ENCODE measurements around the gene RASGRF1.

Gene RASGRF1

GRCh38 chr15:79066391-79067071, 24.0 kb downstream of the RASGRF1 start:
- no peak for DNase-seq (ENCODE audit: low spot score)

GRCh38 chr15:79065706-79066376, 24.7 kb downstream of the RASGRF1 start:
- DNase-seq (ENCODE audit: low spot score): no peak

- no peak for DNase-seq (ENCODE audit: low spot score)
Observed at GRCh38 chr15:79065361-79065705, 25.2 kb downstream of the RASGRF1 start.

- DNase-seq (ENCODE audit: low spot score): no peak
Observed at GRCh38 chr15:79064496-79064895, 26.1 kb downstream of the RASGRF1 start.

GRCh38 chr15:79060175-79060574, 30.4 kb downstream of the RASGRF1 start:
- DNase-seq (ENCODE audit: low spot score): no peak

- DNase-seq (ENCODE audit: low spot score): no peak
Observed at GRCh38 chr15:79059081-79059572, 31.5 kb downstream of the RASGRF1 start.

GRCh38 chr15:79058260-79058850, 32.2 kb downstream of the RASGRF1 start:
- no peak for DNase-seq (ENCODE audit: low spot score)

GRCh38 chr15:79057050-79057449, 33.5 kb downstream of the RASGRF1 start:
- DNase-seq (ENCODE audit: low spot score): no peak

GRCh38 chr15:79054350-79054749, 36.2 kb downstream of the RASGRF1 start:
- DNase-seq (ENCODE audit: low spot score): no peak

GRCh38 chr15:79053894-79054293, 36.7 kb downstream of the RASGRF1 start:
- no peak for DNase-seq (ENCODE audit: low spot score)

- DNase-seq (ENCODE audit: low spot score): no peak
Observed at GRCh38 chr15:79051941-79052731, 38.4 kb downstream of the RASGRF1 start.

- no peak for DNase-seq (ENCODE audit: low spot score)
Observed at GRCh38 chr15:79051029-79051428, 39.6 kb downstream of the RASGRF1 start.

GRCh38 chr15:79050341-79050740, 40.2 kb downstream of the RASGRF1 start:
- no peak for DNase-seq (ENCODE audit: low spot score)

GRCh38 chr15:79049416-79049815, 41.2 kb downstream of the RASGRF1 start:
- no peak for DNase-seq (ENCODE audit: low spot score)

- DNase-seq (ENCODE audit: low spot score): no peak
Observed at GRCh38 chr15:79047676-79048439, 42.7 kb downstream of the RASGRF1 start.

GRCh38 chr15:79046691-79047404, 43.7 kb downstream of the RASGRF1 start:
- DNase-seq (ENCODE audit: low spot score): no peak

GRCh38 chr15:79045041-79045440, 45.5 kb downstream of the RASGRF1 start:
- no peak for DNase-seq (ENCODE audit: low spot score)

GRCh38 chr15:79042213-79042928, 48.2 kb downstream of the RASGRF1 start:
- DNase-seq (ENCODE audit: low spot score): no peak

GRCh38 chr15:79041601-79042168, 48.9 kb downstream of the RASGRF1 start:
- no peak for DNase-seq (ENCODE audit: low spot score)

- no peak for DNase-seq (ENCODE audit: low spot score)
Observed at GRCh38 chr15:79037848-79038247, 52.7 kb downstream of the RASGRF1 start.
